ENCODE measurements around the gene CEACAM19. TPM values are rescaled to one million over a fixed set of nuclear protein-coding genes. Genes with fewer than 3 reads are reported as not detected.

Gene CEACAM19
- total and polyA plus RNA-seq, 2 donors (not counting 1 experiment from before 2014, with no cell fraction given) = 7.8 to 9.9 TPM

- no peak overlapping the region for H3K4me2 ChIP-seq (ENCODE audit: extremely low read depth, insufficient read depth, low read length)
- no peak for DNase-seq (ENCODE audit: low read depth in 2 of 2)
- H3K4me3 ChIP-seq (replicated peaks in 1 of 4; ENCODE audit: control extremely low read depth in 1 of 4, insufficient read depth in 1 of 4, low read depth in 3 of 4, low read length in 4 of 4) = no peak overlapping the region
- H4K20me1 ChIP-seq (ENCODE audit: control insufficient read depth, extremely low read depth, insufficient read depth, low read length) = no peaks in the 10 kb centered on the region
- H3K4me1 ChIP-seq (ENCODE audit: control insufficient read depth, extremely low read depth, insufficient read depth, low read length) = peaks cover 13% of the 10 kb centered on the region
- H3K9me3 ChIP-seq (ENCODE audit: control insufficient read depth, insufficient read depth, low read depth, low read length) = no peaks in the 10 kb centered on the region
- no peaks in the 10 kb centered on the region for H3K27me3 ChIP-seq (ENCODE audit: control insufficient read depth, insufficient read depth, low read length)
- H3K79me2 ChIP-seq (ENCODE audit: control insufficient read depth, insufficient read depth, low read length) = no peaks in the 10 kb centered on the region
- TF ChIP-seq EZH2 (IDR thresholded peaks at IDR 0.05; ENCODE audit: low read length, missing control alignments) = no peak
- no peak for TF ChIP-seq CTCF (conservative IDR thresholded peaks at IDR 0.05 in 1 of 2, IDR thresholded peaks at IDR 0.05 in 1 of 2; ENCODE audit: low read depth in 1 of 2, low read length in 2 of 2)
- no peak overlapping the region for H2AFZ ChIP-seq (ENCODE audit: low read length)
- no peak overlapping the region for H3K9ac ChIP-seq (ENCODE audit: insufficient read depth, low read length)
- peak overlapping the region; percentile 48 for H3K27ac ChIP-seq (ENCODE audit: insufficient read depth, low read length)
- H3K36me3 ChIP-seq (ENCODE audit: control insufficient read depth, insufficient read depth, low read length) = no peaks in the 10 kb centered on the region
Observed at GRCh38 chr19:44634785-44635184, 36.5 kb upstream of the CEACAM19 start.

- TF ChIP-seq EZH2 (IDR thresholded peaks at IDR 0.05; ENCODE audit: low read length, missing control alignments) (no peak), CTCF (conservative IDR thresholded peaks at IDR 0.05 in 1 of 2, IDR thresholded peaks at IDR 0.05 in 1 of 2; ENCODE audit: low read depth in 1 of 2, low read length in 2 of 2) (no peak)
- no peak overlapping the region for H2AFZ ChIP-seq (ENCODE audit: low read length)
- H3K79me2 ChIP-seq (ENCODE audit: control insufficient read depth, insufficient read depth, low read length) = no peaks in the 10 kb centered on the region
- no peak overlapping the region for H3K4me3 ChIP-seq (replicated peaks in 1 of 4; ENCODE audit: control extremely low read depth in 1 of 4, insufficient read depth in 1 of 4, low read depth in 3 of 4, low read length in 4 of 4)
- H3K9ac ChIP-seq (ENCODE audit: insufficient read depth, low read length) = no peak overlapping the region
- H4K20me1 ChIP-seq (ENCODE audit: control insufficient read depth, extremely low read depth, insufficient read depth, low read length) = no peaks in the 10 kb centered on the region
- H3K36me3 ChIP-seq (ENCODE audit: control insufficient read depth, insufficient read depth, low read length) = no peaks in the 10 kb centered on the region
- H3K4me2 ChIP-seq (ENCODE audit: extremely low read depth, insufficient read depth, low read length) = peak overlapping the region; percentile 68
- H3K4me1 ChIP-seq (ENCODE audit: control insufficient read depth, extremely low read depth, insufficient read depth, low read length) = peaks cover 13% of the 10 kb centered on the region
- H3K27me3 ChIP-seq (ENCODE audit: control insufficient read depth, insufficient read depth, low read length) = no peaks in the 10 kb centered on the region
- peak overlapping the region; percentile 73 for H3K27ac ChIP-seq (ENCODE audit: insufficient read depth, low read length)
- H3K9me3 ChIP-seq (ENCODE audit: control insufficient read depth, insufficient read depth, low read depth, low read length) = no peaks in the 10 kb centered on the region
- peak; percentile 63 to 66 for DNase-seq (ENCODE audit: low read depth in 2 of 2)
Observed at GRCh38 chr19:44635581-44636438, 35.5 kb upstream of the CEACAM19 start.

GRCh38 chr19:44636439-44637389, 34.6 kb upstream of the CEACAM19 start:
- Histone ChIP-seq H3K27me3 (ENCODE audit: control insufficient read depth, insufficient read depth, low read length) (no peaks in the 10 kb centered on the region), H3K9me3 (ENCODE audit: control insufficient read depth, insufficient read depth, low read depth, low read length) (no peaks in the 10 kb centered on the region), H3K36me3 (ENCODE audit: control insufficient read depth, insufficient read depth, low read length) (no peaks in the 10 kb centered on the region), H3K4me1 (ENCODE audit: control insufficient read depth, extremely low read depth, insufficient read depth, low read length) (peaks cover 13% of the 10 kb centered on the region), H3K4me2 (ENCODE audit: extremely low read depth, insufficient read depth, low read length) (no peak overlapping the region), H3K79me2 (ENCODE audit: control insufficient read depth, insufficient read depth, low read length) (no peaks in the 10 kb centered on the region), H3K27ac (ENCODE audit: insufficient read depth, low read length) (peak overlapping the region; percentile 73), H3K4me3 (replicated peaks in 1 of 4; ENCODE audit: control extremely low read depth in 1 of 4, insufficient read depth in 1 of 4, low read depth in 3 of 4, low read length in 4 of 4) (no peak overlapping the region), H2AFZ (ENCODE audit: low read length) (no peak overlapping the region), H4K20me1 (ENCODE audit: control insufficient read depth, extremely low read depth, insufficient read depth, low read length) (no peaks in the 10 kb centered on the region), H3K9ac (ENCODE audit: insufficient read depth, low read length) (no peak overlapping the region)
- no peak for DNase-seq (ENCODE audit: low read depth in 2 of 2)
- TF ChIP-seq CTCF (conservative IDR thresholded peaks at IDR 0.05 in 1 of 2, IDR thresholded peaks at IDR 0.05 in 1 of 2; ENCODE audit: low read depth in 1 of 2, low read length in 2 of 2) (no peak), EZH2 (IDR thresholded peaks at IDR 0.05; ENCODE audit: low read length, missing control alignments) (no peak)
